H9 (cell line): ENCODE results near the gene GPR62. TPM values are rescaled to one million over a fixed set of nuclear protein-coding genes. Genes with fewer than 3 reads are reported as not detected.

Experiments
- DNase-seq: peaks from one replicate; pipeline ENCODE4 v3.0.0-alpha.2; 2017
- H2AFZ ChIP-seq: one replicate; pipeline ENCODE4 v1.6.1; 2013; ENCODE audit warnings: mild to moderate bottlenecking, low read length, control low read depth, moderate library complexity
- H2AK5ac ChIP-seq: 2 replicates; pipeline ENCODE4 v1.6.1; 2013; ENCODE audit warnings: low read length, control low read depth, mixed read lengths; ENCODE audit not compliant: insufficient read length
- H2BK120ac ChIP-seq: one replicate; pipeline ENCODE4 v1.6.1; 2013; ENCODE audit warnings: low read depth, mild to moderate bottlenecking, low read length, control low read depth, inconsistent platforms; ENCODE audit not compliant: poor library complexity, severe bottlenecking
- H2BK12ac ChIP-seq: 2 replicates; pipeline ENCODE4 v1.6.1; 2013; ENCODE audit warnings: low read length, control low read depth, mixed read lengths, low read depth; ENCODE audit not compliant: insufficient read length
- H2BK15ac ChIP-seq: 2 replicates; pipeline ENCODE4 v1.6.1; 2013; ENCODE audit warnings: low read depth, low read length, control low read depth
- H2BK20ac ChIP-seq: one replicate; pipeline ENCODE4 v1.6.1; 2013; ENCODE audit warnings: low read depth, mild to moderate bottlenecking, low read length, control low read depth, inconsistent platforms; ENCODE audit not compliant: poor library complexity, severe bottlenecking
- H2BK5ac ChIP-seq: 2 replicates; pipeline ENCODE4 v1.6.1; 2013; ENCODE audit warnings: low read length, control low read depth, mixed read lengths; ENCODE audit not compliant: insufficient read length
- H3K14ac ChIP-seq: 2 replicates; pipeline ENCODE4 v1.6.1; 2013; ENCODE audit warnings: low read length, control low read depth; ENCODE audit not compliant: insufficient read depth
- H3K18ac ChIP-seq: 2 replicates; pipeline ENCODE4 v1.6.1; 2013; ENCODE audit warnings: low read depth, mild to moderate bottlenecking, mixed read lengths, low read length, control low read depth; ENCODE audit not compliant: insufficient read length
- H3K23ac ChIP-seq: 2 replicates; pipeline ENCODE4 v1.6.1; 2013; ENCODE audit warnings: low read length, control low read depth, mixed read lengths, low read depth; ENCODE audit not compliant: insufficient read length
- H3K23me2 ChIP-seq: 2 replicates; pipeline ENCODE4 v1.6.1; 2013; ENCODE audit warnings: low read depth, mild to moderate bottlenecking, mixed read lengths, low read length, control low read depth; ENCODE audit not compliant: insufficient read length, poor library complexity, severe bottlenecking
- H3K27ac ChIP-seq: 2 replicates; pipeline ENCODE4 v1.5.1; 2013; ENCODE audit warnings: low read length, control low read depth, mixed read lengths, low read depth; ENCODE audit not compliant: insufficient read length
- H3K27me3 ChIP-seq: 2 replicates; pipeline ENCODE4 v1.6.1; 2013; ENCODE audit warnings: low read length, control low read depth, inconsistent platforms; ENCODE audit not compliant: insufficient read depth
- H3K4ac ChIP-seq: 2 replicates; pipeline ENCODE4 v1.6.1; 2013; ENCODE audit warnings: low read depth, mild to moderate bottlenecking, control low read depth, inconsistent platforms, low read length, moderate library complexity
- H3K4me1 ChIP-seq: 2 replicates; pipeline ENCODE4 v1.6.1; 2013; ENCODE audit warnings: low read length, control low read depth, inconsistent platforms; ENCODE audit not compliant: insufficient read depth
- H3K4me2 ChIP-seq: 2 replicates; pipeline ENCODE4 v1.6.1; 2013; ENCODE audit warnings: low read length, control low read depth, mixed read lengths; ENCODE audit not compliant: insufficient read length, insufficient read depth
- H3K56ac ChIP-seq: 2 replicates; pipeline ENCODE4 v1.6.1; 2013; ENCODE audit warnings: low read depth, mild to moderate bottlenecking, mixed read lengths, low read length, control low read depth; ENCODE audit not compliant: insufficient read length
- H3K79me1 ChIP-seq: 2 replicates; pipeline ENCODE4 v1.6.1; 2013; ENCODE audit warnings: low read depth, mild to moderate bottlenecking, moderate library complexity, low read length, control low read depth, inconsistent platforms; ENCODE audit not compliant: insufficient read depth, poor library complexity, severe bottlenecking
- H3K79me2 ChIP-seq: 2 replicates; pipeline ENCODE4 v1.6.1; 2013; ENCODE audit warnings: low read length, control low read depth, inconsistent platforms; ENCODE audit not compliant: insufficient read depth
- H3K9ac ChIP-seq: 2 replicates; pipeline ENCODE4 v1.6.1; 2013; ENCODE audit warnings: low read length, control low read depth, mixed read lengths; ENCODE audit not compliant: insufficient read length; ENCODE audit errors: extremely low read depth
- H3K9me3 ChIP-seq: one replicate; pipeline ENCODE4 v1.6.1; 2013; ENCODE audit warnings: low read depth, low read length, inconsistent platforms; ENCODE audit not compliant: control insufficient read depth
- H3T11ph ChIP-seq: one replicate; pipeline ENCODE4 v1.6.1; 2013; ENCODE audit warnings: mild to moderate bottlenecking, low read length, control low read depth, inconsistent platforms
- H4K20me1 ChIP-seq: one replicate; pipeline ENCODE4 v1.6.1; 2013; ENCODE audit not compliant: control insufficient read depth, insufficient read length, insufficient read depth
- H4K5ac ChIP-seq: 2 replicates; pipeline ENCODE4 v1.6.1; 2013; ENCODE audit warnings: low read depth, mild to moderate bottlenecking, mixed read lengths, low read length, control low read depth; ENCODE audit not compliant: insufficient read length
- H4K8ac ChIP-seq: replicated peaks from 2 replicates; pipeline ENCODE4 v1.6.1; 2013; ENCODE audit warnings: low read length, control low read depth, mixed read lengths, low read depth; ENCODE audit not compliant: insufficient read length
- H4K91ac ChIP-seq: 2 replicates; pipeline ENCODE4 v1.6.1; 2013; ENCODE audit warnings: low read depth, mild to moderate bottlenecking, moderate library complexity, mixed read lengths, low read length, control low read depth; ENCODE audit not compliant: insufficient read length
- H3K27ac Mint-ChIP-seq, 3 experiments: 2 replicates in 2 of 3; 3 replicates in 1 of 3; pipeline ENCODE4 v1.8.0; 2020 to 2021; ENCODE audit warnings: mixed read lengths in 3 of 3, mild to moderate bottlenecking in 1 of 3, moderate library complexity in 1 of 3
- H3K27me3 Mint-ChIP-seq: 2 replicates; pipeline ENCODE4 v1.8.0; 2021; ENCODE audit warnings: low read depth, mild to moderate bottlenecking, moderate library complexity, mixed read lengths
- H3K36me3 Mint-ChIP-seq, 3 experiments: 2 replicates in 2 of 3; 3 replicates in 1 of 3; pipeline ENCODE4 v1.8.0; 2020 to 2021; ENCODE audit warnings: low read depth in 3 of 3, mixed read lengths in 3 of 3; ENCODE audit not compliant: insufficient read depth in 1 of 3
- H3K4me1 Mint-ChIP-seq, 2 experiments: 2 replicates each; pipeline ENCODE4 v1.8.0; 2020; ENCODE audit warnings: mixed read lengths in 2 of 2
- H3K4me3 Mint-ChIP-seq, 2 experiments: 2 replicates in 1 of 2; 3 replicates in 1 of 2; pipeline ENCODE4 v1.8.0; 2020 to 2021; ENCODE audit warnings: mild to moderate bottlenecking in 2 of 2, mixed read lengths in 2 of 2, moderate library complexity in 1 of 2
- H3K9me3 Mint-ChIP-seq, 2 experiments: 2 replicates in 1 of 2; 3 replicates in 1 of 2; pipeline ENCODE4 v1.8.0; 2020; ENCODE audit warnings: mild to moderate bottlenecking in 2 of 2, mixed read lengths in 2 of 2, moderate library complexity in 1 of 2
- WGBS: extraction: QIAGEN DNeasy Blood & Tissue Kit; methylation state at CpG from one replicate; pipeline ENCODE4 v1.1.7; 2013; ENCODE audit warnings: missing lambda C conversion rate, low lambda C conversion rate, mixed read lengths; ENCODE audit not compliant: insufficient read length; ENCODE audit errors: extremely low coverage; 5-methylcytosine and 5-hydroxymethylcytosine counted together
- total RNA-seq: library from RNA; stranded (reverse); gene quantifications from 2 replicates; pipeline ENCODE4 v1.2.1, GENCODE V29; 2021
- TF ChIP-seq, protein P1 (sequence below): fragments of 200-600 bp; sonication (generic); conservative IDR thresholded peaks from 3 replicates; pipeline ENCODE4 v1.8.0; 2021; ENCODE audit warnings: antibody characterized with exemption, mild to moderate bottlenecking

The GPR62 gene
- total RNA-seq, 1 experiment from 2014 or later, result 0.13 TPM

DNA sequence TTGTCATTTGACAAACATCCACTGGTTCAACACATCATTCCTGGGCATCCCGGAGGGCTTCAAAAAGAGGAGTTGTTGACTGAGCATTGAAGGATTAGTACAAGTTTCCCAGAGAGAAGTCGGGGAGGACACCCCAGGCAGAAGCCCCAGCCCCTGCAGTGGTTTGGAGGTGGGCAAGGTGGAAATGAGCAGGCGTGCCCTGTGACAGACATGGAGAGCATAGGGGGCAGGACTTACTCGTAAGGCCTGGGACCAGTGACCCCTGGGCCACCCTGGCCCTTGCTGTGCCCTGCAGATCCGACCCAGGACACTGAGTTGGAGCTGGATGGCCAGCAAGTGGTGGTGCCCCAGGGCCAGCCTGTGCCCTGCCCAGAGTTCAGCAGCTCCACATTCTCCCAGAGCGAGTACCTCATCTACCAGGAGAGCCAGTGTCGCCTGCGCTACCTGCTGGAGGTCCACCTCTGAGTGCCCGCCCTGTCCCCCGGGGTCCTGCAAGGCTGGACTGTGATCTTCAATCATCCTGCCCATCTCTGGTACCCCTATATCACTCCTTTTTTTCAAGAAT is 7.1 kb upstream of the GPR62 start:
- TF ChIP-seq, protein P1, sequence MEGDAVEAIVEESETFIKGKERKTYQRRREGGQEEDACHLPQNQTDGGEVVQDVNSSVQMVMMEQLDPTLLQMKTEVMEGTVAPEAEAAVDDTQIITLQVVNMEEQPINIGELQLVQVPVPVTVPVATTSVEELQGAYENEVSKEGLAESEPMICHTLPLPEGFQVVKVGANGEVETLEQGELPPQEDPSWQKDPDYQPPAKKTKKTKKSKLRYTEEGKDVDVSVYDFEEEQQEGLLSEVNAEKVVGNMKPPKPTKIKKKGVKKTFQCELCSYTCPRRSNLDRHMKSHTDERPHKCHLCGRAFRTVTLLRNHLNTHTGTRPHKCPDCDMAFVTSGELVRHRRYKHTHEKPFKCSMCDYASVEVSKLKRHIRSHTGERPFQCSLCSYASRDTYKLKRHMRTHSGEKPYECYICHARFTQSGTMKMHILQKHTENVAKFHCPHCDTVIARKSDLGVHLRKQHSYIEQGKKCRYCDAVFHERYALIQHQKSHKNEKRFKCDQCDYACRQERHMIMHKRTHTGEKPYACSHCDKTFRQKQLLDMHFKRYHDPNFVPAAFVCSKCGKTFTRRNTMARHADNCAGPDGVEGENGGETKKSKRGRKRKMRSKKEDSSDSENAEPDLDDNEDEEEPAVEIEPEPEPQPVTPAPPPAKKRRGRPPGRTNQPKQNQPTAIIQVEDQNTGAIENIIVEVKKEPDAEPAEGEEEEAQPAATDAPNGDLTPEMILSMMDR, result no peak
- H3K23me2 ChIP-seq, result peaks cover 2% of the 10 kb centered on the region
- no peak overlapping the region for H4K8ac ChIP-seq
- H3K4ac ChIP-seq, result no peak overlapping the region
- no peaks in the 10 kb centered on the region for H3K4me1 Mint-ChIP-seq
- no peak overlapping the region for H3K4me2 ChIP-seq
- H3K79me1 ChIP-seq, result no peaks in the 10 kb centered on the region
- no peaks in the 10 kb centered on the region for H3K9me3 Mint-ChIP-seq
- no peak overlapping the region for H2BK12ac ChIP-seq
- H2BK20ac ChIP-seq, result no peak overlapping the region
- no peak overlapping the region for H3K4me3 Mint-ChIP-seq
- peaks cover 6% of the 10 kb centered on the region for H4K20me1 ChIP-seq
- no peak overlapping the region for H2BK15ac ChIP-seq
- no peaks in the 10 kb centered on the region for H3K9me3 ChIP-seq
- H3K27me3 Mint-ChIP-seq, result peaks cover 96% of the 10 kb centered on the region
- H3K27ac Mint-ChIP-seq, result no peak overlapping the region
- no peaks in the 10 kb centered on the region for H3K79me2 ChIP-seq
- DNase-seq, result no peak
- no CpG with 5 or more reads among the region's 10 CpGs for WGBS
- no peak overlapping the region for H3K14ac ChIP-seq
- no peak overlapping the region for H4K91ac ChIP-seq
- H3K4me1 ChIP-seq, result no peaks in the 10 kb centered on the region
- no peak overlapping the region for H3K56ac ChIP-seq
- H3K36me3 Mint-ChIP-seq, result no peaks in the 10 kb centered on the region
- H3T11ph ChIP-seq, result no peak overlapping the region
- no peak overlapping the region for H3K23ac ChIP-seq
- H2BK120ac ChIP-seq, result no peak overlapping the region
- no peak overlapping the region for H3K18ac ChIP-seq
- no peak overlapping the region for H2AFZ ChIP-seq
- H3K27me3 ChIP-seq, result peaks cover under 1% of the 10 kb centered on the region; the same call in 1 of the 2 replicates
- no peak overlapping the region for H4K5ac ChIP-seq
- no peak overlapping the region for H3K27ac ChIP-seq
- H2BK5ac ChIP-seq, result no peak overlapping the region
- no peak overlapping the region for H3K9ac ChIP-seq
- H2AK5ac ChIP-seq, result no peak overlapping the region
